SK-N-SH (cell line): ENCODE measurements around the gene ACACB. TPM values are rescaled to one million over a fixed set of nuclear protein-coding genes. Genes with fewer than 3 reads are reported as not detected.
"Not testable (repeated sequence)": the region's sequence is repeated elsewhere in the genome, so short reads cannot be mapped to it uniquely, and the experiment has no call there.

ENCODE experiments used
- CTCF ChIA-PET: fragments of 300-600, 350-600 bp; formaldehyde crosslinking; extraction: SDS; loops from one replicate; lab custom pipeline; 2021; lab: Yijun Ruan, JAX
- POLR2A ChIA-PET: fragments of 350-600 bp; sonication (Branson Sonifier 250); formaldehyde crosslinking; extraction: SDS; loops from one replicate; lab custom pipeline; 2020; ENCODE audit warnings: antibody characterized with exemption, inconsistent platforms; lab: Yijun Ruan, JAX
- DNase-seq: peaks from one replicate; pipeline ENCODE4 v3.0.0; 2012
- H2AFZ ChIP-seq: fragments of 200-600 bp; sonication (generic); 2 replicates; pipeline ENCODE4 v1.8.1; 2016; ENCODE audit warnings: antibody characterized with exemption, mild to moderate bottlenecking, low read depth
- H3F3A ChIP-seq: fragments of 200-600 bp; sonication (generic); replicated peaks from 2 replicates; pipeline ENCODE3; 2016; ENCODE audit warnings: antibody characterized with exemption, mild to moderate bottlenecking; ENCODE audit not compliant: insufficient read depth
- H3K27ac ChIP-seq, 2 experiments: fragments of 200-500 bp in 1 of 2; fragments of 200-600 bp in 1 of 2; sonication (Bioruptor generic) in 1 of 2; sonication (generic), shearing (Covaris generic) in 1 of 2; 2 replicates each; pipeline versions ENCODE4 v1.5.1 to v1.6.1; 2014 to 2016; ENCODE audit warnings: low read depth in 2 of 2, inconsistent platforms in 1 of 2, low read length in 1 of 2, mild to moderate bottlenecking in 1 of 2, mixed read lengths in 1 of 2
- H3K27me3 ChIP-seq: fragments of 200-600 bp; sonication (generic), shearing (Covaris generic); 2 replicates; pipeline ENCODE4 v1.6.1; 2016; ENCODE audit warnings: mixed run types; ENCODE audit not compliant: insufficient read depth
- H3K36me3 ChIP-seq, 2 experiments: fragments of 200-500 bp in 1 of 2; fragments of 200-600 bp in 1 of 2; sonication (Bioruptor generic) in 1 of 2; sonication (generic) in 1 of 2; replicated peaks in 1 of 2; 2 replicates each; pipeline versions ENCODE3 to v1.5.1; 2014 to 2016; ENCODE audit warnings: low read length in 1 of 2, mild to moderate bottlenecking in 1 of 2; ENCODE audit not compliant: insufficient read depth in 2 of 2, control insufficient read depth in 1 of 2
- H3K4me1 ChIP-seq, 2 experiments: fragments of 200-500 bp in 1 of 2; fragments of 200-600 bp in 1 of 2; sonication (Bioruptor generic) in 1 of 2; sonication (generic), shearing (Covaris generic) in 1 of 2; 2 replicates each; pipeline versions ENCODE4 v1.5.1 to v1.6.1; 2014 to 2016; ENCODE audit warnings: low read depth in 1 of 2, low read length in 1 of 2, mixed run types in 1 of 2; ENCODE audit not compliant: insufficient read depth in 2 of 2, control insufficient read depth in 1 of 2
- H3K4me2 ChIP-seq: fragments of 200-600 bp; sonication (generic), shearing (Covaris generic); 2 replicates; pipeline ENCODE4 v1.6.1; 2017; ENCODE audit warnings: mixed run types
- H3K4me3 ChIP-seq, 2 experiments: fragments of 200-500 bp in 1 of 2; fragments of 200-600 bp in 1 of 2; sonication (Bioruptor generic) in 1 of 2; sonication (generic), shearing (Covaris generic) in 1 of 2; 2 replicates each; pipeline versions ENCODE4 v1.5.1 to v1.8.1; 2014 to 2016; ENCODE audit warnings: low read depth in 2 of 2, inconsistent platforms in 1 of 2, low read length in 1 of 2, mild to moderate bottlenecking in 1 of 2, mixed read lengths in 1 of 2, moderate library complexity in 1 of 2
- H3K79me2 ChIP-seq: fragments of 200-600 bp; sonication (generic); 2 replicates; pipeline ENCODE4 v1.8.1; 2017; ENCODE audit warnings: mild to moderate bottlenecking; ENCODE audit not compliant: insufficient read depth
- H3K9ac ChIP-seq: fragments of 200-600 bp; sonication (generic); 2 replicates; pipeline ENCODE4 v1.6.1; 2017; ENCODE audit warnings: mixed run types
- H3K9me2 ChIP-seq: fragments of 200-600 bp; sonication (generic); 2 replicates; pipeline ENCODE4 v1.6.1; 2017; ENCODE audit warnings: mixed run types
- H3K9me3 ChIP-seq: fragments of 200-600 bp; sonication (generic); 2 replicates; pipeline ENCODE4 v1.6.1; 2017; ENCODE audit warnings: mixed run types, mild to moderate bottlenecking, moderate library complexity
- H4K20me1 ChIP-seq: fragments of 200-600 bp; sonication (generic); 2 replicates; pipeline ENCODE4 v1.6.1; 2017; ENCODE audit warnings: mild to moderate bottlenecking, mixed run types; ENCODE audit not compliant: insufficient read depth
- CHD2 ChIP-seq: fragments of 150-350 bp; IDR thresholded peaks from 2 replicates; pipeline ENCODE4 v1.6.1; 2018; ENCODE audit warnings: low read length; ENCODE audit not compliant: partially characterized antibody
- EP300 ChIP-seq, 2 experiments: IDR thresholded peaks; 2 replicates each; pipeline versions ENCODE4 v1.4.0 to v1.6.1; 2012; ENCODE audit warnings: borderline replicate concordance in 1 of 2, low read depth in 1 of 2, low read length in 1 of 2
- EZH2phosphoT487 ChIP-seq: fragments of 200-600 bp; sonication (generic); IDR thresholded peaks from 2 replicates; pipeline ENCODE4 v1.6.1; 2017; ENCODE audit warnings: low read depth, mixed run types, mild to moderate bottlenecking, antibody characterized with exemption, moderate library complexity, borderline replicate concordance
- FOXJ3 ChIP-seq: sonication (generic); formaldehyde crosslinking; IDR thresholded peaks from 2 replicates; pipeline ENCODE4 v1.5.1; 2020; ENCODE audit warnings: mild to moderate bottlenecking, missing genetic modification reagents
- GABPA ChIP-seq: IDR thresholded peaks from 2 replicates; pipeline ENCODE4 v1.4.0; 2012; ENCODE audit warnings: low read depth, mild to moderate bottlenecking
- GATA2 ChIP-seq: sonication (generic); formaldehyde crosslinking; IDR thresholded peaks from 2 replicates; pipeline ENCODE4 v1.5.0; 2020; ENCODE audit warnings: mild to moderate bottlenecking, missing genetic modification reagents
- IRF3 ChIP-seq: fragments of 150-350 bp; IDR thresholded peaks from 2 replicates; pipeline ENCODE4 v1.6.1; 2016; ENCODE audit warnings: mild to moderate bottlenecking, low read depth, low read length
- JUND ChIP-seq: IDR thresholded peaks from 2 replicates; pipeline ENCODE4 v1.4.0; 2012
- MAX ChIP-seq: IDR thresholded peaks from 2 replicates; pipeline ENCODE4 v1.4.0; 2012; ENCODE audit warnings: low read depth
- MEF2A ChIP-seq: IDR thresholded peaks from 2 replicates; pipeline ENCODE4 v1.4.0; 2012; ENCODE audit warnings: low read depth, borderline replicate concordance
- RFX5 ChIP-seq: IDR thresholded peaks from 2 replicates; pipeline ENCODE4 v1.6.1; 2012; ENCODE audit warnings: mild to moderate bottlenecking, improper control_type of control experiment, low read length
- TCF12 ChIP-seq: IDR thresholded peaks from 2 replicates; pipeline ENCODE4 v1.4.0; 2012
- USF2 ChIP-seq: fragments of 150-350 bp; IDR thresholded peaks from 2 replicates; pipeline ENCODE4 v1.6.1; 2017; ENCODE audit warnings: antibody characterized with exemption, low read length, low read depth, borderline replicate concordance
- ZBTB33 ChIP-seq: IDR thresholded peaks from 2 replicates; pipeline ENCODE4 v1.4.0; 2012; ENCODE audit warnings: low read depth, borderline replicate concordance
- WGBS: methylation state at CpG from one replicate; pipeline ENCODE4 v1.1.6; 2017; ENCODE audit warnings: low lambda C conversion rate; 5-methylcytosine and 5-hydroxymethylcytosine counted together
- polyA plus RNA-seq, 3 experiments: library from polyadenylated mRNA; depleted of rRNA; stranded (reverse); fragments of >200 nt; gene quantifications; 2 replicates each; pipeline ENCODE4 v1.2.3, GENCODE V29; 2012

ACACB gene
- polyA plus RNA-seq, 1 of the 3 experiments (the other 2 are of a cell fraction) = 6.1 TPM

- no peaks in the 10 kb centered on the region for H4K20me1 ChIP-seq
- DNase-seq = no peak
- TF ChIP-seq USF2 (no peak), IRF3 (no peak), ZBTB33 (no peak), GATA2 (CRISPR knock-in tag) (no peak), MEF2A (no peak), JUND (no peak), EP300 (IDR thresholded peaks at IDR 0.05; ENCODE audit: borderline replicate concordance in 1 of 2, low read depth in 1 of 2, low read length in 1 of 2) (no peak), TCF12 (no peak), GABPA (no peak), FOXJ3 (no peak), EZH2phosphoT487 (no peak), RFX5 (no peak), CHD2 (no peak), MAX (no peak)
- H3K4me2 ChIP-seq = no peak overlapping the region
- ChIA-PET CTCF (interaction anchor here (1.2 kb wide), 1 partner anchor 32 kb away, joined by 3 read pairs; no protein-coding TSS in a partner anchor), POLR2A (no interaction called here)
- no peaks in the 10 kb centered on the region for H3K36me3 ChIP-seq
- no peaks in the 10 kb centered on the region for H3K9me2 ChIP-seq
- no peak overlapping the region for H3K27ac ChIP-seq
- H3K4me1 ChIP-seq = no peaks in the 10 kb centered on the region
- H3K27me3 ChIP-seq = no peaks in the 10 kb centered on the region
- no peak overlapping the region for H3K9ac ChIP-seq
- H3F3A ChIP-seq = no peaks in the 10 kb centered on the region
- no peak overlapping the region for H3K4me3 ChIP-seq
- H2AFZ ChIP-seq = no peak overlapping the region
- no peaks in the 10 kb centered on the region for H3K9me3 ChIP-seq
- WGBS = 47% methylated on average over 4 of the region's 4 CpGs
- H3K79me2 ChIP-seq = no peaks in the 10 kb centered on the region
Observed at GRCh38 chr12:109144224-109144623, 27.8 kb downstream of the ACACB start.

GRCh38 chr12:109147126-109147525, 30.7 kb downstream of the ACACB start:
- H3K9ac ChIP-seq, DNase-seq, H3K4me3 ChIP-seq, H3K79me2 ChIP-seq, H3K27me3 ChIP-seq, POLR2A ChIA-PET, H3K27ac ChIP-seq, H4K20me1 ChIP-seq, H2AFZ ChIP-seq, H3K9me3 ChIP-seq, H3K4me2 ChIP-seq, H3K4me1 ChIP-seq, H3F3A ChIP-seq, H3K36me3 ChIP-seq, H3K9me2 ChIP-seq: not testable (repeated sequence)
- 70% methylated on average over 1 of the region's 1 CpG for WGBS
- CTCF ChIA-PET = interaction anchor here (1.2 to 1.7 kb wide), 2 partner anchors 35 to 247 kb away, joined by 4 to 7 read pairs; no protein-coding TSS in a partner anchor
